ENCODE data around the gene GTF2H4. TPM values are rescaled to one million over a fixed set of nuclear protein-coding genes. Genes with fewer than 3 reads are reported as not detected.

GTF2H4 gene
- total and polyA plus RNA-seq, 2 of the 8 experiments (the other 6 are each of a cell fraction or from before 2014, with no cell fraction given), result 42.3 to 53.4 TPM

- Histone ChIP-seq H3K4ac (replicated peaks; ENCODE audit: insufficient read length, low read depth, low read length) (no peak overlapping the region), H3K23ac (ENCODE audit: insufficient read length) (no peak overlapping the region), H4K91ac (replicated peaks; ENCODE audit: insufficient read length, low read length) (no peak overlapping the region), H2AFZ (ENCODE audit: low read length) (no peak overlapping the region), H2BK120ac (replicated peaks; ENCODE audit: low read depth, low read length) (no peak overlapping the region), H3K56ac (replicated peaks; ENCODE audit: insufficient read length, low read depth, low read length) (no peak overlapping the region), H2BK12ac (ENCODE audit: low read depth, low read length) (peak overlapping the region; percentile 50; the same call in 1 of the 2 replicates), H2BK20ac (ENCODE audit: low read length) (no peak overlapping the region), H3K18ac (ENCODE audit: extremely low read depth, low read length) (no peak overlapping the region), H3K9ac (replicated peaks in 1 of 4; ENCODE audit: extremely low read depth in 1 of 4, low read depth in 3 of 4, low read length in 3 of 4) (no peak overlapping the region), H3K79me1 (ENCODE audit: low read depth, low read length) (peaks cover 14% of the 10 kb centered on the region), H3K23me2 (ENCODE audit: low read depth, low read length) (peaks cover 8% of the 10 kb centered on the region; the same call in 1 of the 2 replicates), H3K79me2 (ENCODE audit: control insufficient read depth in 1 of 2, insufficient read depth in 2 of 2, low read length in 2 of 2) (peaks cover 3 to 32% of the 10 kb centered on the region in 2 experiments; a peak in 3 of 4 replicates), H3K14ac (ENCODE audit: insufficient read length) (no peak overlapping the region), H3K9me3 (ENCODE audit: insufficient read depth in 2 of 2, low read depth in 1 of 2, low read length in 1 of 2) (no peaks in the 10 kb centered on the region), H3K27me3 (replicated peaks in 1 of 4; ENCODE audit: control insufficient read depth in 3 of 4, extremely low read depth in 1 of 4, insufficient read depth in 3 of 4, low read length in 3 of 4) (no peaks in the 10 kb centered on the region), H3K27ac (ENCODE audit: low read depth, low read length) (peak overlapping the region; percentile 33; the same call in 1 of the 2 replicates), H3K4me3 (ENCODE audit: extremely low read depth in 1 of 4, insufficient read depth in 2 of 4, low read depth in 3 of 4, low read length in 4 of 4) (no peak overlapping the region), H4K5ac (ENCODE audit: insufficient read length, low read depth, low read length) (no peak overlapping the region), H2AK5ac (ENCODE audit: low read depth, low read length) (no peak overlapping the region), H2BK5ac (ENCODE audit: low read depth, low read length) (0 out of 2 replicates have a peak overlapping the region, but pooled peaks have one; percentile 24), H3K4me1 (replicated peaks in 1 of 4; ENCODE audit: control insufficient read depth in 3 of 4, insufficient read depth in 4 of 4, low read length in 3 of 4) (peaks cover 0 to 10% (median 2%) of the 10 kb centered on the region in 4 experiments; a peak in 5 of 7 replicates), H3K4me2 (ENCODE audit: insufficient read depth in 1 of 2, low read depth in 2 of 2, low read length in 2 of 2) (no peak overlapping the region), H2BK15ac (ENCODE audit: low read length) (no peak overlapping the region), H3K36me3 (ENCODE audit: control insufficient read depth in 2 of 4, insufficient read depth in 4 of 4, low read length in 3 of 4) (peaks cover 53 to 95% (median 79%) of the 10 kb centered on the region in 4 experiments), H4K20me1 (replicated peaks in 1 of 2; ENCODE audit: control insufficient read depth in 1 of 2, insufficient read depth in 2 of 2, low read length in 2 of 2) (peaks cover 6 to 34% of the 10 kb centered on the region in 2 experiments), H4K8ac (ENCODE audit: extremely low read depth, insufficient read depth, low read length) (no peak overlapping the region; the same call in 1 of the 2 replicates)
- TF ChIP-seq TCF12 (IDR thresholded peaks at IDR 0.05; ENCODE audit: low read depth, low read length), result no peak
- no peak for TF ChIP-seq NANOG (IDR thresholded peaks at IDR 0.05; ENCODE audit: insufficient read depth, low read depth, low read length, poor library complexity, severe bottlenecking)
- peak in 2 of 3 experiments; percentile 41 to 63; a peak in 2 of 4 replicates for TF ChIP-seq CTCF (IDR thresholded peaks at IDR 0.05; ENCODE audit: control extremely low read depth in 1 of 3, insufficient read depth in 1 of 3, low read depth in 1 of 3, low read length in 3 of 3)
- TF ChIP-seq SRF (IDR thresholded peaks at IDR 0.05; ENCODE audit: low read depth, low read length), result no peak
- TF ChIP-seq RAD21 (IDR thresholded peaks at IDR 0.05 in 1 of 2, conservative IDR thresholded peaks at IDR 0.05 in 1 of 2; ENCODE audit: low read depth in 2 of 2, low read length in 2 of 2), result peak; percentile 23 to 48; a peak in 3 of 4 replicates
- TF ChIP-seq RFX5 (IDR thresholded peaks at IDR 0.05; ENCODE audit: borderline replicate concordance, low read depth, low read length), result no peak
- no peak for TF ChIP-seq GTF2F1 (IDR thresholded peaks at IDR 0.05; ENCODE audit: borderline replicate concordance, low read depth, low read length)
- TF ChIP-seq PHF8 (conservative IDR thresholded peaks at IDR 0.05; ENCODE audit: low read depth, low read length), result no peak
- POLR2A ChIA-PET (ENCODE audit: partially characterized antibody), result interaction anchor here (1.0 to 1.8 kb wide), 4 partner anchors 9 to 53 kb away, joined by 3 to 8 read pairs (median 4); no protein-coding TSS in a partner anchor
- 82% methylated on average over 16 of the region's 16 CpGs; no CpG with 5 or more reads in 1 of the 2 experiments for WGBS, 2 experiments (ENCODE audit: extremely low coverage in 1 of 2, insufficient coverage in 1 of 2, insufficient read length in 1 of 2, insufficient replicate concordance in 2 of 2, low coverage in 1 of 2, low lambda C conversion rate in 2 of 2, missing lambda C conversion rate in 1 of 2)
- no peak for DNase-seq (ENCODE audit: low read depth in 1 of 2, low spot score in 2 of 2)
- no peak for FAIRE-seq
- CTCF ChIA-PET (ENCODE audit: partially characterized antibody), result interaction anchor here (0.6 to 29.0 kb wide), 8 partner anchors 9 to 177 kb away, joined by 3 to 610 read pairs (median 4); no protein-coding TSS in a partner anchor
Measured at GRCh38 chr6:30893001-30893591, 14.9 kb upstream of the GTF2H4 start.

Data from H1 (cell line).